Middle frontal gyrus (tissue), 1 donor: Measurements from ENCODE around the gene MORC4.
"Not testable (repeated sequence)": the region's sequence is repeated elsewhere in the genome, so short reads cannot be mapped to it uniquely, and the experiment has no call there.

Experiments used
- DNase-seq: peaks from one replicate; pipeline ENCODE4 v3.0.0-alpha.2; 2015; ENCODE audit warnings: low spot score; ENCODE audit errors: extremely low spot score

Gene MORC4

GRCh38 chrX:107000013-107000515, at the start of gene MORC4:
Gene MORC4 (minus strand): TSS chrX:107000212. CDS start chrX:106999969, 243 bp downstream.
- DNase-seq = no peak

- no peak for DNase-seq
Observed at GRCh38 chrX:107047622-107048021, 47.6 kb upstream of the MORC4 start.

GRCh38 chrX:107029752-107030151, 29.7 kb upstream of the MORC4 start:
- no peak for DNase-seq

GRCh38 chrX:107025545-107025944, 25.5 kb upstream of the MORC4 start:
- peak; percentile 5 for DNase-seq

- no peak for DNase-seq
Observed at GRCh38 chrX:107014936-107015335, 14.9 kb upstream of the MORC4 start.

GRCh38 chrX:107008034-107008433, 8.0 kb upstream of the MORC4 start:
- no peak for DNase-seq

GRCh38 chrX:106999002-106999975, 723 bp downstream of the MORC4 start:
- peak; percentile 8 for DNase-seq

- no peak for DNase-seq
Observed at GRCh38 chrX:106997611-106998010, 2.4 kb downstream of the MORC4 start.

- DNase-seq = no peak
Observed at GRCh38 chrX:106995678-106996077, 4.3 kb downstream of the MORC4 start.

- DNase-seq = no peak
Observed at GRCh38 chrX:106987488-106987887, 12.5 kb downstream of the MORC4 start.

- DNase-seq = no peak
Observed at GRCh38 chrX:106980952-106981626, 18.9 kb downstream of the MORC4 start.

GRCh38 chrX:106976416-106976815, 23.6 kb downstream of the MORC4 start:
- DNase-seq = no peak

- no peak for DNase-seq
Observed at GRCh38 chrX:106973433-106974149, 26.4 kb downstream of the MORC4 start.

GRCh38 chrX:106972896-106973295, 27.1 kb downstream of the MORC4 start:
- no peak for DNase-seq

GRCh38 chrX:106966547-106966946, 33.5 kb downstream of the MORC4 start:
- not testable (repeated sequence) for DNase-seq

- DNase-seq = no peak
Observed at GRCh38 chrX:106964290-106964689, 35.7 kb downstream of the MORC4 start.

GRCh38 chrX:106963111-106963510, 36.9 kb downstream of the MORC4 start:
- no peak for DNase-seq

- DNase-seq = no peak
Observed at GRCh38 chrX:106959901-106960300, 40.1 kb downstream of the MORC4 start.

GRCh38 chrX:106957856-106958255, 42.2 kb downstream of the MORC4 start:
- DNase-seq = no peak

- DNase-seq = no peak
Observed at GRCh38 chrX:106955004-106955772, 44.8 kb downstream of the MORC4 start.

- DNase-seq = no peak
Observed at GRCh38 chrX:106954041-106954440, 46.0 kb downstream of the MORC4 start.
